ENCODE data around the gene LUZP2.

LUZP2 gene

DNA sequence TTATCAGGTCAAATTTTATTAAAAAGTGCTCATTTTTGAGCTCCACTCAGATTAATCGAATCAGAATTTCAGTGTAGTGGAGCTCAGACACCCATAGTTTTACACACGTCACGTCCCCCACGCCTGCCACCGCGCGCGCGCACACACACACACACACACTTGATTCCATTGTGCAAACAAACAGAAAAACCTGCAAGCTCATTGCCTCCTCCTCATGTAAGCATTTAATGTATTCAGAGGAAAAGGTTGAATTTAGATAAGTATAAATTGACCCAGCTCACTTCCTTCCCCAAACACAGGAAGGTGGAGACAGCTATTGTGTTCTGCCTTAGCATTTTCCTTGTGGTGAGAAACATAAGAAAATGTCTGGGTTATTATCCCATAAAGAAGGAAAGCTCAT lies 336.7 kb downstream of the LUZP2 start:
- no peaks in the 10 kb centered on the region for H3K9me3 ChIP-seq (ENCODE audit: insufficient read depth, low read length)
- H3K27me3 ChIP-seq (ENCODE audit: insufficient read depth, insufficient read length) = no peaks in the 10 kb centered on the region
- no peak for DNase-seq (ENCODE audit: low read depth, low spot score)
- H3K36me3 ChIP-seq (ENCODE audit: insufficient read depth, insufficient read length, low read length) = no peaks in the 10 kb centered on the region
- H3K4me1 ChIP-seq (ENCODE audit: insufficient read depth, insufficient read length) = no peaks in the 10 kb centered on the region
- TF ChIP-seq ZNF274 (IDR thresholded peaks at IDR 0.05; ENCODE audit: low read depth, low read length) (no peak), SUZ12 (IDR thresholded peaks at IDR 0.05; ENCODE audit: extremely low read depth, insufficient read depth, insufficient read length) (no peak), YY1 (IDR thresholded peaks at IDR 0.05; ENCODE audit: insufficient read depth, insufficient read length) (no peak)
- H3K9ac ChIP-seq (ENCODE audit: insufficient read length, low read depth) = no peak overlapping the region
- H3K4me3 ChIP-seq (ENCODE audit: insufficient read length, low read depth) = no peak overlapping the region

DNA sequence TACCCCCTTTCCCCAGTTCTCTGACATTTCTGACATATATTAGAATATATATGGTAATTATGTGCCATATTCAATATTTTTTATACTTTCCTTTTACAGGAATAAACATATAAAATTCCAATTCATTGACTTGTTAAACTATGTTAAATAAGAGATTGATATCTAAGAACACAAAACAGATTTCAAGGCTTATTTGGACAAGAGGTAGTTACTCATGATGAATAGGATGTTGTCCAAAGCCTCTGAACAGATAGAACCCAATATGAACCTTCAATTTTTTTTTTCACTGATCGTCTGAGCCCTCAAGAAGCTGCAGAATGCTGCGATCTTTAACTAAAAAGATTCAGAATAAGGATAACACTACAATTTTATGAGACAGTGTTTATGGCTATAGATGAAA lies 340.3 kb downstream of the LUZP2 start:
- Histone ChIP-seq H3K9ac (ENCODE audit: insufficient read length, low read depth) (no peak overlapping the region), H3K4me1 (ENCODE audit: insufficient read depth, insufficient read length) (no peaks in the 10 kb centered on the region), H3K4me3 (ENCODE audit: insufficient read length, low read depth) (no peak overlapping the region), H3K27me3 (ENCODE audit: insufficient read depth, insufficient read length) (no peaks in the 10 kb centered on the region), H3K9me3 (ENCODE audit: insufficient read depth, low read length) (no peaks in the 10 kb centered on the region), H3K36me3 (ENCODE audit: insufficient read depth, insufficient read length, low read length) (no peaks in the 10 kb centered on the region)
- TF ChIP-seq ZNF274 (IDR thresholded peaks at IDR 0.05; ENCODE audit: low read depth, low read length) = no peak
- TF ChIP-seq SUZ12 (IDR thresholded peaks at IDR 0.05; ENCODE audit: extremely low read depth, insufficient read depth, insufficient read length) = no peak
- TF ChIP-seq YY1 (IDR thresholded peaks at IDR 0.05; ENCODE audit: insufficient read depth, insufficient read length) = no peak
- no peak for DNase-seq (ENCODE audit: low read depth, low spot score)

DNA sequence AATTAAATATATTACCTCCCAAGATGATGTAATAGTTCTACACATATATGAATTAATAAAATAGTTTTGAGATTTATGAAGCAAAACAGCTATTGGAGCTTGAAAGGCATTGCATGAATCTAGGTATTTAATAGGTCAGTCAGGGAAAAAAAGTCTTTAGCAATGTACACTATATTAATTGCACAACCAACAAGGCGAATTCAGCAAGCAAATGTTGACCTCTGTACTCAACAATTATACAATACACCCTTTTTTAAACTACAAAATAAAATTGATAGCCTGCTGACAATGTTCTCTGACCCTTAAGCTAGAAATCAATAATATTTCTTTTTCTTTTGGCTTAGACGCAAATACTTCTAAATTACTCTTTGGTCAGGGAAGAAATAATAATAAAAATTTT lies 345.5 kb downstream of the LUZP2 start:
- Histone ChIP-seq H3K9me3 (ENCODE audit: insufficient read depth, low read length) (no peaks in the 10 kb centered on the region), H3K9ac (ENCODE audit: insufficient read length, low read depth) (no peak overlapping the region), H3K4me3 (ENCODE audit: insufficient read length, low read depth) (no peak overlapping the region), H3K27me3 (ENCODE audit: insufficient read depth, insufficient read length) (no peaks in the 10 kb centered on the region), H3K4me1 (ENCODE audit: insufficient read depth, insufficient read length) (no peaks in the 10 kb centered on the region), H3K36me3 (ENCODE audit: insufficient read depth, insufficient read length, low read length) (no peaks in the 10 kb centered on the region)
- TF ChIP-seq ZNF274 (IDR thresholded peaks at IDR 0.05; ENCODE audit: low read depth, low read length) = no peak
- no peak for TF ChIP-seq YY1 (IDR thresholded peaks at IDR 0.05; ENCODE audit: insufficient read depth, insufficient read length)
- TF ChIP-seq SUZ12 (IDR thresholded peaks at IDR 0.05; ENCODE audit: extremely low read depth, insufficient read depth, insufficient read length) = no peak
- no peak for DNase-seq (ENCODE audit: low read depth, low spot score)

DNA sequence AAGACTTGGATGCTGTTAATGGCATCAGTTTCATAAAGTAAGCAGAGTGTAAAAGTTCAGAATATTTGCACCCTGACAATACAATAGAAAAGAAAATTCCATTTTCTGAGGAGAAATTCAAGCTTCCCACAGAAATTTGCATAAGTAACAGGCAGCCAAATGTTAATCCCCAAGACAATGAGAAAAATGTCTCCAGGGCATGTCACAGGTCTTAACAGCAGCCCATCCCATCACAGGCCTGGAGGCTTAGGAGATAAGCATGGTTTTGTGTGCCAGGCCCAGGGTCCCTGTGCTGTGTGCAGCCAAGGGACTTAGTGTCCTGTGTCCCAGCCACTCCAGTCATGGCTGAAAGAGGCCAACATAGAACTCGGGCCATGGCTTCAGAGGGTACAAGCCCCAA lies 347.6 kb downstream of the LUZP2 start:
- TF ChIP-seq ZNF274 (IDR thresholded peaks at IDR 0.05; ENCODE audit: low read depth, low read length) (no peak), YY1 (IDR thresholded peaks at IDR 0.05; ENCODE audit: insufficient read depth, insufficient read length) (no peak), SUZ12 (IDR thresholded peaks at IDR 0.05; ENCODE audit: extremely low read depth, insufficient read depth, insufficient read length) (no peak)
- no peak overlapping the region for H3K9ac ChIP-seq (ENCODE audit: insufficient read length, low read depth)
- H3K4me1 ChIP-seq (ENCODE audit: insufficient read depth, insufficient read length) = no peaks in the 10 kb centered on the region
- H3K36me3 ChIP-seq (ENCODE audit: insufficient read depth, insufficient read length, low read length) = no peaks in the 10 kb centered on the region
- H3K4me3 ChIP-seq (ENCODE audit: insufficient read length, low read depth) = no peak overlapping the region
- no peaks in the 10 kb centered on the region for H3K27me3 ChIP-seq (ENCODE audit: insufficient read depth, insufficient read length)
- no peaks in the 10 kb centered on the region for H3K9me3 ChIP-seq (ENCODE audit: insufficient read depth, low read length)
- DNase-seq (ENCODE audit: low read depth, low spot score) = no peak

DNA sequence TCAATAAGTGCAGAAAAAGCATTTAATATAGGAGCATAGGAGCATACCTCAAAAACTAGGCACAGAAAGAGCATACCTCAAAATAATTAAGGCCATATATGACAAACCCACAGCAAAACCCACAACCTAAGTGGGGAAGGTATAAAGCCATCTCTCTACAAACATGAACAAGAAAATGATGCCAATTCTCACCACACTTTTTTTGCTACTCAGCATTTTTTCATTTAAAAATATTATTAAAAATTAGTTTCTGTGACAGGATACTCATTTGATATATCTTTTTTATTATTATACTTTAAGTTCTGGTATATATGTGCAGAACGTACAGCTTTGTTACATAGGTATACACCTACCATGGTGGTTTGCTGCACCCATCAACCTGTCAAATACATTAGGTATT lies 352.0 kb downstream of the LUZP2 start:
- Histone ChIP-seq H3K9me3 (ENCODE audit: insufficient read depth, low read length) (no peaks in the 10 kb centered on the region), H3K9ac (ENCODE audit: insufficient read length, low read depth) (no peak overlapping the region), H3K27me3 (ENCODE audit: insufficient read depth, insufficient read length) (no peaks in the 10 kb centered on the region), H3K36me3 (ENCODE audit: insufficient read depth, insufficient read length, low read length) (no peaks in the 10 kb centered on the region), H3K4me1 (ENCODE audit: insufficient read depth, insufficient read length) (no peaks in the 10 kb centered on the region), H3K4me3 (ENCODE audit: insufficient read length, low read depth) (no peak overlapping the region)
- TF ChIP-seq SUZ12 (IDR thresholded peaks at IDR 0.05; ENCODE audit: extremely low read depth, insufficient read depth, insufficient read length) (no peak), ZNF274 (IDR thresholded peaks at IDR 0.05; ENCODE audit: low read depth, low read length) (no peak), YY1 (IDR thresholded peaks at IDR 0.05; ENCODE audit: insufficient read depth, insufficient read length) (no peak)
- DNase-seq (ENCODE audit: low read depth, low spot score) = no peak

DNA sequence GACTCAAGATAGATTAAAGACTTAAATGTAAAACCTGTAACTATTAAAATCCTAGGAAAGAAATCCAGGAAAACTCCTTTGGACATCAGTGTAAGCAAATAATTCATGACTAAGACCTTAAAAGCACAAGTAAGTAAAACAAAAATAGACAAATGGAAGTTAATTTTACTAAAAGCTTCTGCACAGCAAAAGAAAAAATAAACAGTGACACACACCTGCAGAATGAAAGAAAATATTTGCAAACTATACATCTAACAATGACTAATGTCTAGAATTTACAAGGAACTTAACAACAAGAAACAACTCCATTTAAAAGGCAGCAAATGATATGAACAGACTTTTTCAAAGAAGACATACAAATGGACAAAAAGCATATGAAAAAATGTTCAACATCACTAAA lies 359.1 kb downstream of the LUZP2 start:
- Histone ChIP-seq H3K9me3 (ENCODE audit: insufficient read depth, low read length) (no peaks in the 10 kb centered on the region; the same call in 1 of the 2 replicates), H3K9ac (ENCODE audit: insufficient read length, low read depth) (no peak overlapping the region), H3K4me3 (ENCODE audit: insufficient read length, low read depth) (no peak overlapping the region), H3K36me3 (ENCODE audit: insufficient read depth, insufficient read length, low read length) (no peaks in the 10 kb centered on the region), H3K4me1 (ENCODE audit: insufficient read depth, insufficient read length) (no peaks in the 10 kb centered on the region), H3K27me3 (ENCODE audit: insufficient read depth, insufficient read length) (no peaks in the 10 kb centered on the region)
- DNase-seq (ENCODE audit: low read depth, low spot score) = no peak
- no peak for TF ChIP-seq ZNF274 (IDR thresholded peaks at IDR 0.05; ENCODE audit: low read depth, low read length)
- TF ChIP-seq SUZ12 (IDR thresholded peaks at IDR 0.05; ENCODE audit: extremely low read depth, insufficient read depth, insufficient read length) = no peak
- TF ChIP-seq YY1 (IDR thresholded peaks at IDR 0.05; ENCODE audit: insufficient read depth, insufficient read length) = no peak

DNA sequence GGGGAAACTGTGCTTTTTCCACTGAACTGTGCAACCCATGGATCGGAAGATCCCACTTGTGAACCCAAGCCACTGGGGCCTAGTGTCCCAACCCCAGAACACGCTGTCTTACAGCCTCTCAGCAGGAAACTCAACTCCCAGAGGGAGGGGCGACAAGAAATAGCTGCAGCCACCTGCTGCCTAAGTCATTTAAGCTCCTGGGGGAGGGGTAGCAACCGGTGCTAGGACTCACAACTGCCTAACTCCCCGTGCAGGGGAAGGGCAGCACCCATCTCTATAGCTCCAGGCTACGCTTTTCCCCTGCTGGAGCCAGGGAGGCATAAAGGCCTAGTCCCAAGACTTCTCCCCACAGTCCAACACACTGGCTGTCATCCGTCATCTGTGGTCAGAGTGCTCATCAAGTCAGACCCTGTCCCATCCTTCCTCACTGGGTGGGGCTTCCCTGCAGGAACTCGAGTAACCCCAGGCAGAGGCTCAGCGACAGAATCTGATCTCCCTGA lies 363.0 kb downstream of the LUZP2 start:
- H3K36me3 ChIP-seq (ENCODE audit: insufficient read depth, insufficient read length, low read length) = no peaks in the 10 kb centered on the region
- H3K4me1 ChIP-seq (ENCODE audit: insufficient read depth, insufficient read length) = no peaks in the 10 kb centered on the region
- H3K27me3 ChIP-seq (ENCODE audit: insufficient read depth, insufficient read length) = no peaks in the 10 kb centered on the region
- no peak for DNase-seq (ENCODE audit: low read depth, low spot score)
- H3K4me3 ChIP-seq (ENCODE audit: insufficient read length, low read depth) = no peak overlapping the region
- TF ChIP-seq YY1 (IDR thresholded peaks at IDR 0.05; ENCODE audit: insufficient read depth, insufficient read length) (no peak), ZNF274 (IDR thresholded peaks at IDR 0.05; ENCODE audit: low read depth, low read length) (no peak), SUZ12 (IDR thresholded peaks at IDR 0.05; ENCODE audit: extremely low read depth, insufficient read depth, insufficient read length) (no peak)
- peaks cover 18% of the 10 kb centered on the region; the same call in 1 of the 2 replicates for H3K9me3 ChIP-seq (ENCODE audit: insufficient read depth, low read length)
- H3K9ac ChIP-seq (ENCODE audit: insufficient read length, low read depth) = no peak overlapping the region
